ENCODE data around the gene PIEZO1.
"Not testable (repeated sequence)": the region's sequence is repeated elsewhere in the genome, so short reads cannot be mapped to it uniquely, and the experiment has no call there.

PIEZO1 gene

GRCh38 chr16:88775825-88776224, 9.2 kb downstream of the PIEZO1 start:
- Histone ChIP-seq H3K9ac (ENCODE audit: low read depth, low read length) (no peak overlapping the region), H3K9me3 (ENCODE audit: control insufficient read depth, insufficient read depth, low read length) (no peaks in the 10 kb centered on the region), H3K36me3 (ENCODE audit: insufficient read depth, low read length) (no peaks in the 10 kb centered on the region), H3K4me1 (ENCODE audit: insufficient read depth, low read length) (peaks cover 12% of the 10 kb centered on the region; the same call in 1 of the 2 replicates)

- H3K4me1 ChIP-seq (ENCODE audit: insufficient read depth, low read length) = peaks cover 21% of the 10 kb centered on the region; the same call in 1 of the 2 replicates
- no peaks in the 10 kb centered on the region for H3K36me3 ChIP-seq (ENCODE audit: insufficient read depth, low read length)
- no peaks in the 10 kb centered on the region for H3K9me3 ChIP-seq (ENCODE audit: control insufficient read depth, insufficient read depth, low read length)
- H3K9ac ChIP-seq (ENCODE audit: low read depth, low read length) = no peak overlapping the region
Observed at GRCh38 chr16:88774544-88775393, 10.3 kb downstream of the PIEZO1 start.

DNA sequence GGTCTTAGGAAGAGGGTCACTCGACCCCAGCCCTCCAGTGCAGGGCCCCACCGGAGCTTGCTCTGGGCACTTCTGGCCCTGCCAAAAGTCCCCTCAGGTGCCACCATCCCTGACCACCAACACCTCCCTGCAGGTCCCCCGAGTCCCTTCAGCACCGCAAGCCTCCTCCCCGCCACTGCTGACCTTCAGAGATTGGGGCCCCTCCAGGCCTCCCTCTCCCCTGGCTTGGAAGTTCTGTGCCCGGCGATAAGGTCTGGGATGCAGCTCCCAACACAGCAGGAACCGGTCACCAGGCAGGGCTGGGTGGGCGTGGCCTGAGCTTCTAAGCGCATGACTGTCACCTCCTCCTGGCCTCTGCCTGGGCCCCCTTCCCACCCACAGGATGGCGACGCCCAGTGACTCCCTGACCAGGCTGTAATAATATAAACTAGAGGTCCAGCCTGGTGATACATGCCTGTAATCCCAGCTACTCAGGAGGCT, 11.2 kb downstream of the PIEZO1 start:
- no peaks in the 10 kb centered on the region for H3K9me3 ChIP-seq (ENCODE audit: control insufficient read depth, insufficient read depth, low read length)
- no peak overlapping the region for H3K9ac ChIP-seq (ENCODE audit: low read depth, low read length)
- no peaks in the 10 kb centered on the region for H3K36me3 ChIP-seq (ENCODE audit: insufficient read depth, low read length)
- H3K4me1 ChIP-seq (ENCODE audit: insufficient read depth, low read length) = peaks cover 27% of the 10 kb centered on the region; the same call in 1 of the 2 replicates

GRCh38 chr16:88772871-88773811, 11.9 kb downstream of the PIEZO1 start:
- Histone ChIP-seq H3K4me1 (ENCODE audit: insufficient read depth, low read length) (peaks cover 27% of the 10 kb centered on the region; the same call in 1 of the 2 replicates), H3K9ac (ENCODE audit: low read depth, low read length) (no peak overlapping the region)

DNA sequence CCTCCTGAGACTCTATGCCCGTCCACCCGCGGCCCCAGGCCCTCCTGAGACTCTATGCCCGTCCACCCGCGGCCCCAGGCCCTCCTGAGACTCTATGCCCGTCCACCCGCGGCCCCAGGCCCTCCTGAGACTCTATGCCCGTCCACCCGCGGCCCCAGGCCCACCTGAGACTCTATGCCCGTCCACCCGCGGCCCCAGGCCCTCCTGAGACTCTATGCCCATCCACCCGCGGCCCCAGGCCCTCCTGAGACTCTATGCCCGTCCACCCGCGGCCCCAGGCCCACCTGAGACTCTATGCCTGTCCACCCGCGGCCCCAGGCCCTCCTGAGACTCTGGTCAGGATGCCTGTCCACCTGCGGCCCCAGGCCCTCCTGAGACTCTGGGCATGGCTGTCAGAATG, 13.2 kb downstream of the PIEZO1 start:
- H3K4me1 ChIP-seq (ENCODE audit: insufficient read depth, low read length) = peaks cover 27% of the 10 kb centered on the region; the same call in 1 of the 2 replicates
- H3K36me3 ChIP-seq (ENCODE audit: insufficient read depth, low read length); H3K9me3 ChIP-seq (ENCODE audit: control insufficient read depth, insufficient read depth, low read length); H3K9ac ChIP-seq (ENCODE audit: low read depth, low read length): not testable (repeated sequence)

More at GRCh38 chr16:88772871-88773811, 11.9 kb downstream of the PIEZO1 start:
- H3K36me3 ChIP-seq (ENCODE audit: insufficient read depth, low read length) = no peaks in the 10 kb centered on the region
- H3K9me3 ChIP-seq (ENCODE audit: control insufficient read depth, insufficient read depth, low read length) = no peaks in the 10 kb centered on the region

DNA sequence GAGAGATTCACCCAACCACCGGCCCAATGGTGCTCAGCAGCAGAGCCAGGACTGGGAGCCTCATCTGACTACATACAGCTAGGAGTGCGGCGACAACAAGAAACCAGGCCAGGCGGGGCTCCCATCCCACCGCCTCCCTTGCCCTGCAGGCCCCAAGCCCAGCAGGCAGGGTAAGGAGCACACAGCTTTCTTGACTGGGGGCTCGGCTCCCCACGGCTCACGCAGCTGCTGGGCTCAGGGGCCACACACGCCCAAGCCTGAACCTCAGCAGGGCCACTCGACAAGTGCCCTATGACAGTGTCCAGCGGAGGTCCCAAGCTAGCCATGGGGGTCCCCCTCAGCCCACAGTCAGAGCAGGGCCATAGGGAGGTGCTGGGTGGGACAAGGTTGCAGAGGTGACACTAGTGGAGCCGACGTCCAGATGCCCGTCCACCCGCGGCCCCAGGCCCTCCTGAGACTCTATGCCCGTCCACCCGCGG, 13.7 kb downstream of the PIEZO1 start:
- H3K9ac ChIP-seq (ENCODE audit: low read depth, low read length) = no peak overlapping the region; the same call in 1 of the 2 replicates
- H3K9me3 ChIP-seq (ENCODE audit: control insufficient read depth, insufficient read depth, low read length) = no peaks in the 10 kb centered on the region
- H3K4me1 ChIP-seq (ENCODE audit: insufficient read depth, low read length) = peaks cover 27% of the 10 kb centered on the region; the same call in 1 of the 2 replicates
- H3K36me3 ChIP-seq (ENCODE audit: insufficient read depth, low read length) = no peaks in the 10 kb centered on the region

DNA sequence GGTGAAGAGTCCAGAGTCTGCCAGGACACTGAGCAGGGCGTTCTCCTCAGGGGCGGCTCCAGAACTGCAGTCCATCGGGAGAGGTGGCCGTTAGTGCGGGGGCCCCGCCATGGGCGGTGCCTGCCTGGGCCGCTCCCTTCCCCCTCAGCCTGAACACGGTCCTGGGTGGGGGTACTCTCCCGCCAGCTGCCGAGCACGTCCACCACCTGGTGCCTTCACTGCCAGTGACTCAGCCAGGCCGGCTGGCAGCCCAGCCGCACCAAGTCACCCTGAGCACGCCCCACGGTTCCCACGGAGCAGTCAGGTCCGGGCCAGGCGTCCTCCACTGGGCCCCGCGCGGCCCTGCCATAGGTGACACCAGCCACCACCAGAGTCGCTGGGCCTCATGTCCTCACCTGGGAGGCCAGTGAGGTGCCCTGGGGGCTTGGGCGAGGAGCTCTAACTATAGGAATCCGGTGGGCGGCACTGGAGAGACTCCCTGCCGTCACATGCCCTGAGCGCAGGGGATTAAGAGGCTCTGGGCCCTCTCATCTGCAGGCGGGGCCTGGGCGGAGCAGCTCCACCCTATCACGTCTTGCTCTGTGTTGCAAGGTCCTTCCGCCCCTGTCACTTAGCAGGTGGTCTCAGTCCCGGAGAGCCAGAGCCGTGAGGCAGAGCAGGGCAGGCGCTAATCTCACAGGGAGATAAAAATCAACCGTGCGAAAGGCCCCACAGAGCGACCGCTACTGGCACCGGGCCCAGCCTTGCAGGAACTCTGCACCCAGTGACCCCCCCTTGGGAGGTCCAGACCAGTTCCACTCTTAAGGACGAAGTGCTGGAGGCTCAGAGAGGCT, 14.3 kb downstream of the PIEZO1 start:
- H3K36me3 ChIP-seq (ENCODE audit: insufficient read depth, low read length) = no peaks in the 10 kb centered on the region
- no peaks in the 10 kb centered on the region for H3K9me3 ChIP-seq (ENCODE audit: control insufficient read depth, insufficient read depth, low read length)
- H3K4me1 ChIP-seq (ENCODE audit: insufficient read depth, low read length) = peaks cover 27% of the 10 kb centered on the region; the same call in 1 of the 2 replicates
- H3K9ac ChIP-seq (ENCODE audit: low read depth, low read length) = peak overlapping the region; percentile 20; the same call in 1 of the 2 replicates

DNA sequence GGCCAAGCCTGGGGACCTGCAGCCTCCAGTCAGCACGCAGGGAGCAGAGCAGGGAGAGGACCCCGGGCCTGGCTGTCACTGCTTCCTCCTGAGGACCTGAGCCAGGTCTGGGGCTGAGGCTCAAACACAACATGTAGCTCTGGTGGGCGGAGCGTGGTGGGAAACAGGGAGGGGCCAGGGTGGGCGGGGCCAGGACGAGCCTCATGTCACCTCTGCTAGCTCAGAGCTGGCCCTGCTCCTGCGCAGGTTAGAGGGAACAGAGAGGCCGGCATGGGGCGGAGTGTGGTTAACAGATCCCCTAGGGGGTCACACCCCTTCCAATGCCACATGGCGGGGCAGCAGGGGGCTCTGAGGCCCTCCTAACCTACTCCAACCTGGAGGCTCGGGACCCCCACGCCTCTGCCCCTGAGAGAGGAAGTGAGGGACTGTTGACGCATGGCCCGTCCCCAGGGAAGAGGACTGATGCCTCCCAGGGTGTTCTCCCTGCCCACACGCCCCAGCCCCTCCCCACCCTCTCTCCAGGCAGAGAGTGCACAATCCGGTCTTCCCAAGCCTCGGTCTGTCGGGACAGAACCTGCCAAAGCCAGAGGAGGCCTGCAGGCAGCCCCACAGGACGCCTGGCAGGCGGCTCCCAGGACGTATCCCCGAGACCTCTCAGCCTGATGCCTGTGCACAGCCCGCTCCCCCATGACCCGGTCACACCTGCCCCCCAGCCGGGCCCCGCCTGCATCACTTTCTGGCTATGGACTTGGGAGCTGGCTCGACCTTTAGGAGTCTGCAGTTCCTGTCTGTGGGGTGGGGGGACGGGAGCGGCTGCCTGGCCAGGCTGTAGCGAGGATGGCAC, 15.2 kb downstream of the PIEZO1 start:
- Histone ChIP-seq H3K4me1 (ENCODE audit: insufficient read depth, low read length) (peaks cover 33% of the 10 kb centered on the region), H3K9me3 (ENCODE audit: control insufficient read depth, insufficient read depth, low read length) (no peaks in the 10 kb centered on the region), H3K9ac (ENCODE audit: low read depth, low read length) (peak overlapping the region; percentile 20; the same call in 1 of the 2 replicates), H3K36me3 (ENCODE audit: insufficient read depth, low read length) (no peaks in the 10 kb centered on the region)

GRCh38 chr16:88768071-88768783, 16.8 kb downstream of the PIEZO1 start:
- H3K4me1 ChIP-seq (ENCODE audit: insufficient read depth, low read length) = peaks cover 40% of the 10 kb centered on the region
- H3K9ac ChIP-seq (ENCODE audit: low read depth, low read length) = no peak overlapping the region
- H3K36me3 ChIP-seq (ENCODE audit: insufficient read depth, low read length) = no peaks in the 10 kb centered on the region
- no peaks in the 10 kb centered on the region for H3K9me3 ChIP-seq (ENCODE audit: control insufficient read depth, insufficient read depth, low read length)

- peaks cover 46% of the 10 kb centered on the region for H3K4me1 ChIP-seq (ENCODE audit: insufficient read depth, low read length)
- no peaks in the 10 kb centered on the region for H3K36me3 ChIP-seq (ENCODE audit: insufficient read depth, low read length)
- no peaks in the 10 kb centered on the region for H3K9me3 ChIP-seq (ENCODE audit: control insufficient read depth, insufficient read depth, low read length)
- H3K9ac ChIP-seq (ENCODE audit: low read depth, low read length) = no peak overlapping the region
Observed at GRCh38 chr16:88767546-88768070, 17.4 kb downstream of the PIEZO1 start.

DNA sequence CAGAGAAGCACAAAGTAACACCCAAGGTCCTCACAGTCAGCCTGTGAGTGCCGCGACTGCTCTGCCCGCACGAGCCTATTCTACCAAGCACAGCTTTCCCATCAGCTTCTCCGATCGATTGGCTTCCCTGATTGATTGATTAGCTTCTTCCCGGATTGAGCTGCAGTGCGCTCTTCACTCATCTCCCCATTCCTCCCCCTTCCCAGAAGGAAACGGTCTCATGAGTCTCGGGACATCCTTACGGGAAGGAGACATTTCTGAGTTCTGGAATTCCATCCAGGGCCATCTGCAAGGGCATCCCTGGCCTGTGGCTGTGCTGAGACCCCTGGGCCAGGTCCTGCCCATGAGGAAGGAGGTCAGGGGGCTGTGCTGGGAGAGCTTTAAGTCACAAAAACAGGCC, 18.0 kb downstream of the PIEZO1 start:
- H3K9ac ChIP-seq (ENCODE audit: low read depth, low read length) = no peak overlapping the region
- peaks cover 49% of the 10 kb centered on the region for H3K4me1 ChIP-seq (ENCODE audit: insufficient read depth, low read length)

GRCh38 chr16:88764913-88765349, 20.1 kb downstream of the PIEZO1 start:
- Histone ChIP-seq H3K36me3 (ENCODE audit: insufficient read depth, low read length) (no peaks in the 10 kb centered on the region), H3K9ac (ENCODE audit: low read depth, low read length) (no peak overlapping the region), H3K9me3 (ENCODE audit: control insufficient read depth, insufficient read depth, low read length) (no peaks in the 10 kb centered on the region), H3K4me1 (ENCODE audit: insufficient read depth, low read length) (peaks cover 35% of the 10 kb centered on the region)

More for the DNA sequence above, 18.0 kb downstream of the PIEZO1 start:
- no peaks in the 10 kb centered on the region for H3K36me3 ChIP-seq (ENCODE audit: insufficient read depth, low read length)
- no peaks in the 10 kb centered on the region for H3K9me3 ChIP-seq (ENCODE audit: control insufficient read depth, insufficient read depth, low read length)

Data from ES-I3 (cell line).